NCI-H1417 treated with DMSO at 0.1 percent for 48 hours (cell line): ENCODE results near the gene GGT7.
A peak's percentile ranks its signal among the peaks of the same experiment; 100 is the strongest.
"Not testable (repeated sequence)": the region's sequence is repeated elsewhere in the genome, so short reads cannot be mapped to it uniquely, and the experiment has no call there.

Experiments
- DNase-seq: peaks from one replicate; lab custom pipeline; 2025; lab: John Stamatoyannopoulos, UW

Gene GGT7, protein sequence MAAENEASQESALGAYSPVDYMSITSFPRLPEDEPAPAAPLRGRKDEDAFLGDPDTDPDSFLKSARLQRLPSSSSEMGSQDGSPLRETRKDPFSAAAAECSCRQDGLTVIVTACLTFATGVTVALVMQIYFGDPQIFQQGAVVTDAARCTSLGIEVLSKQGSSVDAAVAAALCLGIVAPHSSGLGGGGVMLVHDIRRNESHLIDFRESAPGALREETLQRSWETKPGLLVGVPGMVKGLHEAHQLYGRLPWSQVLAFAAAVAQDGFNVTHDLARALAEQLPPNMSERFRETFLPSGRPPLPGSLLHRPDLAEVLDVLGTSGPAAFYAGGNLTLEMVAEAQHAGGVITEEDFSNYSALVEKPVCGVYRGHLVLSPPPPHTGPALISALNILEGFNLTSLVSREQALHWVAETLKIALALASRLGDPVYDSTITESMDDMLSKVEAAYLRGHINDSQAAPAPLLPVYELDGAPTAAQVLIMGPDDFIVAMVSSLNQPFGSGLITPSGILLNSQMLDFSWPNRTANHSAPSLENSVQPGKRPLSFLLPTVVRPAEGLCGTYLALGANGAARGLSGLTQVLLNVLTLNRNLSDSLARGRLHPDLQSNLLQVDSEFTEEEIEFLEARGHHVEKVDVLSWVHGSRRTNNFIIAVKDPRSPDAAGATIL

GRCh38 chr20:34872622-34873224 lies at the start of gene GGT7:
Gene GGT7, minus strand, starts transcription at chr20:34872856. Its CDS starts 41 bp downstream, at chr20:34872815.
- peak; percentile 59 for DNase-seq

- no peak for DNase-seq
Observed at GRCh38 chr20:34921436-34921835, 48.8 kb upstream of the GGT7 start.

DNA sequence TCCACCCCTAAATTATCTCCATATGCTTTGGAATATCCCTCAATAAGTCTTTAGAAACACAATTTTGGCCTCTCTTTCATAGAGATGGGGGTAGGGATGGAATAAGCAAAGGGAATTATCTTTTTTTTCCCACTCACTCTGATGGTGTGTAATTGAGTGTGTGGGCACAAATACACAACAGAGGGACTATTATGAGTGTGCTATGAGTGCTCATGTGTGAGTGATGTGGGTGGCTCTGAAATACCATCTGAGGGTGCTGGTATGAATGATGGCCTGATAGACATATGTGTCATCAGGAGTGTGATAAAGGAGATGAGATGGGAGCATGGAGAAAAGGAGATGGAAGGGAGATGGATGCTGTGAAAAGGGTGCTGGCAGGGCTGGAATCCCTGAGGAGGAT lies 47.4 kb upstream of the GGT7 start:
- DNase-seq: no peak

DNA sequence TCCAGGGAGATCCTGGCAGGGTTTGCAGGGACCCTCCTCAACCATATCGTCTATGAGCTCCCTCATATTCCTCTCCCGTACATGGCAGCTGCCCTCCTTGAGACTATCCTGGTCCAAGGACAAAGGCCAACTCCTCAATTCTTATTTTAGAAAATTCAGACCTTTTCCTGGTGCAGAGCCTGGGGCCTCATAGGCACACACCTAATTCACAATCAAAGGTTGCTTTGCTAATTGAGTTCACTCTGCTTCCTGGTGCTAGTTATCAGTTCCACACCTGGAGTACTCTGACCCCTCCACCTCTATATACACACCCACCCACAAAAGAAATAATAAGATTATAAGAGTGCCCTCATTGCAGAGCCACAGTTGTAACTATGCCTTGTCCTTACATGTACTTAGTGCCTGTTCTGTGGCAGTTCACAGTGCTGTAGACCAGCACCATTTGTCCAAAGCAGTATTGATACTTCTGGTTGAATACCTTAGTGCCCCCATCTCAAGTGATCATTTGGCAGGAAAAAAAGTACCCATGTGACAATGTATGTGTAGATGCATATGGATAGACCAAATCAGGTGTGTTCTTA lies 44.2 kb upstream of the GGT7 start:
- no peak for DNase-seq

GRCh38 chr20:34915749-34916455 lies 43.2 kb upstream of the GGT7 start:
- DNase-seq: no peak

DNA sequence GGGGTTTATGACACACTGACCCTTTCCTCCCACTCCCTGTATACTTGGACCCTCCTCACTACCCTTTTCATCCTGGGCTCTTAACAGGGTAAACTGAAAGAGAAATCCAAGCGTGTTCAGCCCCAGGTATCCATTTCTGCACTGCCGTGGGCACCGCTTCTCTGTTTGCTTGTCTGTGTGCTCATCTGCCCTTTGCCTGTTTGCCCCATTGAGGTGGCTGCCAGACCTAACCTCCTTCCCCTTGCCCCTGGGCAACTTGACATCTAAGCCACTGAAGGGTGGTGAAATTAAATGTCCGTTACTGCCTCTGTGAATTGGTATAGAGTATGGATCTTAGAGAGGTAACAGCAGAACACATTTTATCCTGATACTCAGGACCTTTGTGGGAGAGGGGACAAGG lies 42.5 kb upstream of the GGT7 start:
- no peak for DNase-seq

- no peak for DNase-seq
Observed at GRCh38 chr20:34907616-34908469, 35.2 kb upstream of the GGT7 start.

DNA sequence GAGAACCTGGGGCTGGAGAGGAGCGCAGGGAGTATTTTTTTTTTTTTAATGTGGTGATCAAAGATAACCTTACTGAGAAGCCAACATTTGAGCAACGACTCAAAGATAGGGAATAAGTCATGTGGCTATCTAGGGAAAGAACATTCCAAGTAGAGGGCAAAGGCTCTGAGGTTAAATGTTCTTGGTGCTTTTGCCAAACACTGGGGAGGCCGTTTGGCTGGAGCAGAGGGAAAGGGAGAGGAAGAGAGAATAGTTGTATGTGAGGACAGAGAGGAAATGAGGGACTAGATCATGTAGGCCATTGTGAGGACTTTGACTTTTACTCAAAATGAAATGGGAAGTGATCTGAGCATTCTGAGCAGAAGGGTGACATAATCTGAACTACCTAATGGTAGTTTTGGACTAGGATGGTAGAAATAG lies 31.6 kb upstream of the GGT7 start:
- no peak for DNase-seq

- DNase-seq: not testable (repeated sequence)
Observed at GRCh38 chr20:34898731-34899130, 26.1 kb upstream of the GGT7 start.

- not testable (repeated sequence) for DNase-seq
Observed at GRCh38 chr20:34898129-34898528, 25.5 kb upstream of the GGT7 start.

DNA sequence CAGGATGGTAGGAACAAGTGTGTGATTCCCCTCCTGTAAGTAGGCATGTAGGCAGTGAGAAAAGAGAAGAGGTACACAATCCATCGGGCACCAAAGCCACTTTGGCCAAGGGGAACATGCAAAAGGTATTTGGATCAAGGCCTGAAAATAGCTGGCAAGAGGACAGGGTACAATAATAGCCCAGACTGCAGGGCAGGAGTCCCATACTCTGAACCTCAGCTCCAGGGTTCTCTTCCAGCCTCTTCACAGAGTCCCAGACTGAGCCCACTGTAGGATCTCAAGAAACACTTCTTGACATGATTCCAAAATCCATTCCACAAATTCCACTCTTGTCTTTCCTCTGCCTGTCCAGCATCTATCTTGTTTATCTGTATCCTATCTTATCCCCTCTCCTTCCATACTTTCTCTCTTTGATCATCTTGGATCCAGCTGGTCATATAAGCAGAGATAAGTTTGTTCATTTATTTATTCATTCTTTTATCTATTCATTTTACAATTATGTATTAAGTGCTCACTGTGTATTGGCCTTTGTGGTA lies 23.5 kb upstream of the GGT7 start:
- DNase-seq: no peak

GRCh38 chr20:34895465-34895864 lies 22.8 kb upstream of the GGT7 start:
- DNase-seq: no peak

DNA sequence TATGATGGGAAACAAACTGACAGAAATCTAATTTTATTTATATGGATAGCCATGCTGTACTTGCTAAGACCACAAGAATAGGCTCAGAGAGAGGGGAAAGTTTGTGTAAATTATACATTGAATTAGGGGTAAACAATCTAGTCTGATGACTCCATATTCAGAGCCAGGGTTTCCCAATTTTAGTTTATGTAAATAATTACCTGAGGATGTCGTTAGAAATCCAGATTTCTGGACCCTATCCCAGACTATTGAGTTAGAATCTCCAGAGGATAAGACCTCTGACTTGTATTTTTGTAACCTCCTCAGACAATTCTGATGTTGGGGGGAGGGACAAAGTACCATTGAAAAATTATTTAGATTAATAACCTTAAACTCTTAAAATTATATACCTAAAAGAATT lies 22.1 kb upstream of the GGT7 start:
- no peak for DNase-seq

DNA sequence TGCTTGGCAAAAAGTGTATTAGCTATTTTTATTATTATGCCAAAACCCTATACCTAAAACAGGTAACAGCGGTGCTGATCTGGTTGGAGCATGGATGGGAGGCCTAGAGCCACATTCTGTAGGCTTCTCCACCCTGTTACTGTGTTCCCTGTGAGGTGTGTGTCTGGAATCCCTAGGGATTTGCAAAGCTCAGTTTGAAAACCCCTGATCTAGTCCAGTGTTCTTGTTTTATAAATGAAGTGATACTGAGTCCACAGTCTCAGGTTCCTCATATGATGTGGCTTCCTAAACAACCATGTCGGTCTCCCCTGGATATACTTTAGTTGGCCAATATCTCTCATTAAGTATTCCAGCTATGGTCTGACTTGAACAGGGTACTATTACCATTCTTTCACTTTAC lies 20.0 kb upstream of the GGT7 start:
- DNase-seq: no peak

- no peak for DNase-seq
Observed at GRCh38 chr20:34891166-34892062, 18.8 kb upstream of the GGT7 start.

DNA sequence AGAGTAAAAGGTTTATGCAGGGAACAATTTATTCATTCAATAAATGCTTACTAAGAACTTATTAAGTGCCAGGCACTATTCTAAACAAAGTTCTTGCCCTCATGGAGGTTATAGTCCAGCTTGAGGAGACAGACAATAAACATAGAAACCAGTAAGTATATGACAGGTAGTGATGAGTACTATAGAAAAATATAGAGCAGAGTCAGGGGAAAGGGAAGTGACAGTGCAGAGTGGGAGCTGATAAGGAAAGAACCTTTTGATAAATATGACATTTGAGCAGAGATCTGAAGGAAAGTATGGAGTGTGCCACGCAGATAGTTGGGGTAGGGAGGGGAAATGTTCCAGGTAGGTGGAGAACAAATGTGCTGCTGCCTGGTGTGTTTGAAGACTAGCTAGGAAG lies 15.8 kb upstream of the GGT7 start:
- DNase-seq: no peak

DNA sequence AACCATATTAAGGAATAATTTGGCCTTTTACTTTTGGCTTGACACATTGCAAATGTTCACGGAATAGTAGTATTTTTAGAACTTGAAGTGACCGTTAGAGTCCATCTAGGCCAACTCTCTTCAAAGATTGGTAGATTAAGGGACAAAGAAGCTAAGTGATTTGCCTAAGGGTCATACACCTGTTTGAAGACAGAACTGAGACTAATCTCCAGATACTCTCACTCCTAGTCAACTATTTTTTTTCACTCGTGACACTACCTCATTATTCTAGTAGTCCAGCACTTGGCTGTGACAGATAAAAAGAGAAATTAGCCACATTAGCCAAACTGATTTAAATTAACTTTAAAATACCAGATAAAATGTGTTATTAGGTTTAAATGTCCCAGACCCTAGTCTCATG lies 14.4 kb upstream of the GGT7 start:
- DNase-seq: no peak

DNA sequence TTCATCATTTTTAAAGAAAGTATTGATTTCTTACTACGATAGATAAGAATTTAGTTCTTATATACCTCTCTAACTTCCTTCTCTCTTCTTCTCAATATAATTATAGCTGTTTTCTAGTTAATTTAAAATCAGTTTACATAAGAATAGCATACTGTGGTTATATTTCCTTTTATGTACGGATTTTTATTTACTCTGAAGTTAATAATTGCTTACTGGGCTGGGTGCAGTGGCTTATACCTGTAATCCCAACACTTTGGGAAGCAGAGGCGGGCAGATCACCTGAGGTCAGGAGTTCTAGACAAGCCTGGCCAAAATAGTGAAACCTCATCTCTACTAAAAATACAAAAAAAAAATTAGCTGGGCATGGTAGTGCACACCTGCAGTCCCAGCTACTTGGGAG lies 13.5 kb upstream of the GGT7 start:
- DNase-seq: no peak

GRCh38 chr20:34884260-34884659 lies 11.6 kb upstream of the GGT7 start:
- no peak for DNase-seq

DNA sequence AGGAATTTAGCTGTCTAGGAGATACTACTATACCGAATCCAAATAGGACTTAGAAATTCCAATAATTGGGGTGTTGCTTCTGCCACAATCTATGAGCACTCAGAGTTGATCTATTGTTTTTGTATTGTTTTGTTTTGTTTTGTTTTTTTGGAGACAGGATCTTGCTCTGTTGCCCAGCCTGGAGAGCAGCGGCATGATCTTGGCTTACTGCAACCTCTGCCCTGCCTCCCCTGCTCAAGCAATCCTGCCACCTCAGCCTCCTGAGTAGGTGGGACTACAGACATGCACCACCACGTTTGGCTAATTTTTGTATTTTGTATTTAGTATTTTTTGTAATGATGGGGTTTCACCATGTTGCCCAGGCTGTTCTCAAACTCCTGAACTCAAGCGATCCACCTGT lies 11.2 kb upstream of the GGT7 start:
- no peak for DNase-seq
